HEK293 (cell line): ENCODE results near the gene MELTF.

ENCODE experiments used
- CTCF ChIP-seq: fragments of 450-650 bp; formaldehyde crosslinking; IDR thresholded peaks from 2 replicates; pipeline ENCODE4 v1.5.1; 2016; ENCODE audit warnings: missing biosample characterization, missing genetic modification characterization
- GLIS1 ChIP-seq: fragments of 450-650 bp; formaldehyde crosslinking; IDR thresholded peaks from 2 replicates; pipeline ENCODE4 v1.5.1; 2016; ENCODE audit warnings: missing biosample characterization, missing genetic modification characterization
- KLF8 ChIP-seq: fragments of 450-650 bp; formaldehyde crosslinking; IDR thresholded peaks from 2 replicates; pipeline ENCODE4 v1.5.1; 2016; ENCODE audit warnings: missing biosample characterization, missing genetic modification characterization
- ZFP3 ChIP-seq: fragments of 450-650 bp; formaldehyde crosslinking; IDR thresholded peaks from 2 replicates; pipeline ENCODE4 v1.5.1; 2016; ENCODE audit warnings: low read depth, missing biosample characterization, missing genetic modification characterization
- ZNF174 ChIP-seq: fragments of 450-650 bp; formaldehyde crosslinking; IDR thresholded peaks from 2 replicates; pipeline ENCODE4 v1.5.0; 2017; ENCODE audit warnings: missing biosample characterization, mild to moderate bottlenecking, missing genetic modification characterization
- ZNF24 ChIP-seq: fragments of 450-650 bp; formaldehyde crosslinking; IDR thresholded peaks from 2 replicates; pipeline ENCODE4 v1.5.1; 2016; ENCODE audit warnings: missing biosample characterization, missing genetic modification characterization
- ZNF274 ChIP-seq, 2 experiments: fragments of 200-500 bp in 1 of 2; fragments of 450-650 bp in 1 of 2; sonication (Bioruptor generic) in 1 of 2; formaldehyde crosslinking in 1 of 2; IDR thresholded peaks; 2 replicates each; pipeline versions ENCODE4 v1.5.1 to v1.6.1; 2014 to 2016; ENCODE audit warnings: borderline replicate concordance in 1 of 2, inconsistent platforms in 1 of 2, low read length in 1 of 2, missing biosample characterization in 1 of 2, missing genetic modification characterization in 1 of 2
- ZNF629 ChIP-seq: fragments of 450-650 bp; formaldehyde crosslinking; IDR thresholded peaks from 2 replicates; pipeline ENCODE4 v1.5.1; 2017; ENCODE audit warnings: missing biosample characterization, missing genetic modification characterization
- ZNF747 ChIP-seq: fragments of 450-650 bp; formaldehyde crosslinking; IDR thresholded peaks from 2 replicates; pipeline ENCODE4 v1.5.1; 2016; ENCODE audit warnings: missing biosample characterization, missing genetic modification characterization
- ZNF76 ChIP-seq: fragments of 450-650 bp; formaldehyde crosslinking; IDR thresholded peaks from 2 replicates; pipeline ENCODE4; 2016; ENCODE audit warnings: low read depth, missing biosample characterization, missing genetic modification characterization, borderline replicate concordance
- TF ChIP-seq, protein P1 (sequence below): sonication (generic); formaldehyde crosslinking; IDR thresholded peaks from 2 replicates; pipeline ENCODE4 v1.8.1; 2022; ENCODE audit warnings: mild to moderate bottlenecking, moderate library complexity, missing genetic modification reagents
- TF ChIP-seq, protein P2 (sequence below): fragments of 450-650 bp; formaldehyde crosslinking; IDR thresholded peaks from 2 replicates; pipeline ENCODE4 v1.5.1; 2016; ENCODE audit warnings: missing biosample characterization, missing genetic modification characterization

GRCh38 chr3:197010556-197011351 is 18.9 kb downstream of the MELTF start:
- TF ChIP-seq ZNF747 (tag by site-specific recombination) (no peak), KLF8 (tag by site-specific recombination) (no peak), ZNF24 (no peak), ZNF274 (IDR thresholded peaks at IDR 0.05; ENCODE audit: low read length) (no peak), ZNF274 (tag by site-specific recombination; IDR thresholded peaks at IDR 0.05; ENCODE audit: borderline replicate concordance) (no peak), ZNF174 (tag by site-specific recombination) (no peak), ZFP3 (tag by site-specific recombination) (no peak), ZNF629 (tag by site-specific recombination) (no peak), CTCF (tag by site-specific recombination) (no peak), GLIS1 (tag by site-specific recombination) (no peak), ZNF76 (no peak)
- TF ChIP-seq, protein P1, sequence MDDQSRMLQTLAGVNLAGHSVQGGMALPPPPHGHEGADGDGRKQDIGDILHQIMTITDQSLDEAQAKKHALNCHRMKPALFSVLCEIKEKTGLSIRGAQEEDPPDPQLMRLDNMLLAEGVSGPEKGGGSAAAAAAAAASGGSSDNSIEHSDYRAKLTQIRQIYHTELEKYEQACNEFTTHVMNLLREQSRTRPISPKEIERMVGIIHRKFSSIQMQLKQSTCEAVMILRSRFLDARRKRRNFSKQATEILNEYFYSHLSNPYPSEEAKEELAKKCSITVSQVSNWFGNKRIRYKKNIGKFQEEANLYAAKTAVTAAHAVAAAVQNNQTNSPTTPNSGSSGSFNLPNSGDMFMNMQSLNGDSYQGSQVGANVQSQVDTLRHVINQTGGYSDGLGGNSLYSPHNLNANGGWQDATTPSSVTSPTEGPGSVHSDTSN (CRISPR knock-in tag), result no peak
- TF ChIP-seq, protein P2, sequence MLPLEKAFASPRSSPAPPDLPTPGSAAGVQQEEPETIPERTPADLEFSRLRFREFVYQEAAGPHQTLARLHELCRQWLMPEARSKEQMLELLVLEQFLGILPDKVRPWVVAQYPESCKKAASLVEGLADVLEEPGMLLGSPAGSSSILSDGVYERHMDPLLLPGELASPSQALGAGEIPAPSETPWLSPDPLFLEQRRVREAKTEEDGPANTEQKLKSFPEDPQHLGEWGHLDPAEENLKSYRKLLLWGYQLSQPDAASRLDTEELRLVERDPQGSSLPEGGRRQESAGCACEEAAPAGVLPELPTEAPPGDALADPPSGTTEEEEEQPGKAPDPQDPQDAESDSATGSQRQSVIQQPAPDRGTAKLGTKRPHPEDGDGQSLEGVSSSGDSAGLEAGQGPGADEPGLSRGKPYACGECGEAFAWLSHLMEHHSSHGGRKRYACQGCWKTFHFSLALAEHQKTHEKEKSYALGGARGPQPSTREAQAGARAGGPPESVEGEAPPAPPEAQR, result no peak
